ENCODE measurements around the gene MIGA2.
A peak's percentile ranks its signal among the peaks of the same experiment; 100 is the strongest.
"Not testable (repeated sequence)": the region's sequence is repeated elsewhere in the genome, so short reads cannot be mapped to it uniquely, and the experiment has no call there.

MIGA2 gene

DNA sequence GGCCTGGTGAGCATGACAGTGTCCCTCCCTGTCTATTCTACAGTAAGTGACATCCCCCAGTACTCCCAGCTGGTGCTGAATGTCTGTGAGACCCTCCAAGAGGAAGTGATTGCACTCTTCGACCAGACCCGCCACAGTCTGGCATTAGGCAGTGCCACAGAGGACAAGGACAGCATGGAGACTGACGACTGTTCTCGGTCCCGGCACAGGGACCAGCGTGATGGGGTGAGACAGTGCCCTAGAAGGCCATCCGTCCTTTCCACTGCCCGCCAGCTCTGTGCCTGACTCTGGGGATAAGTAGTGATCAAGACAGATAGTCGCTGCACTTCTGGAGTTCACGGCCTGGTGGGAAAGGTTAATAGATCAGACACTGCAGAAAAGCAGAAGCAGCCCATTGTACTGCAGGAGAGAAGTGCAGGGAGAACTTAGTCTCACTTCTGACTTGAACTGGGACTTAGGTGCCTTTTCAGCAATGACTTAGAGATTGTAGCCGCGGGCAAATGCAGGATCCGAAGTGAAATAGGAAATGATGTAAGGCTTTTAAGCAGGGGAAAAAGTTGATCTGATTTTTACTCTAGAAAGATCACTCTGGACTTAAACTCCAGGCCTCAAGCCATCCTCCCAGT, 36.7 kb upstream of the MIGA2 start:
- no peak for DNase-seq (ENCODE audit: low read depth, low spot score)
- H3K4me3 ChIP-seq (ENCODE audit: low read depth, low read length), result no peak overlapping the region
- in situ Hi-C loops (cut with HindIII; ENCODE audit: low sequenced_read_pairs), result no loop called here
- TF ChIP-seq, protein P1, sequence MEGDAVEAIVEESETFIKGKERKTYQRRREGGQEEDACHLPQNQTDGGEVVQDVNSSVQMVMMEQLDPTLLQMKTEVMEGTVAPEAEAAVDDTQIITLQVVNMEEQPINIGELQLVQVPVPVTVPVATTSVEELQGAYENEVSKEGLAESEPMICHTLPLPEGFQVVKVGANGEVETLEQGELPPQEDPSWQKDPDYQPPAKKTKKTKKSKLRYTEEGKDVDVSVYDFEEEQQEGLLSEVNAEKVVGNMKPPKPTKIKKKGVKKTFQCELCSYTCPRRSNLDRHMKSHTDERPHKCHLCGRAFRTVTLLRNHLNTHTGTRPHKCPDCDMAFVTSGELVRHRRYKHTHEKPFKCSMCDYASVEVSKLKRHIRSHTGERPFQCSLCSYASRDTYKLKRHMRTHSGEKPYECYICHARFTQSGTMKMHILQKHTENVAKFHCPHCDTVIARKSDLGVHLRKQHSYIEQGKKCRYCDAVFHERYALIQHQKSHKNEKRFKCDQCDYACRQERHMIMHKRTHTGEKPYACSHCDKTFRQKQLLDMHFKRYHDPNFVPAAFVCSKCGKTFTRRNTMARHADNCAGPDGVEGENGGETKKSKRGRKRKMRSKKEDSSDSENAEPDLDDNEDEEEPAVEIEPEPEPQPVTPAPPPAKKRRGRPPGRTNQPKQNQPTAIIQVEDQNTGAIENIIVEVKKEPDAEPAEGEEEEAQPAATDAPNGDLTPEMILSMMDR (IDR thresholded peaks at IDR 0.05; ENCODE audit: low read depth, low read length), result no peak

DNA sequence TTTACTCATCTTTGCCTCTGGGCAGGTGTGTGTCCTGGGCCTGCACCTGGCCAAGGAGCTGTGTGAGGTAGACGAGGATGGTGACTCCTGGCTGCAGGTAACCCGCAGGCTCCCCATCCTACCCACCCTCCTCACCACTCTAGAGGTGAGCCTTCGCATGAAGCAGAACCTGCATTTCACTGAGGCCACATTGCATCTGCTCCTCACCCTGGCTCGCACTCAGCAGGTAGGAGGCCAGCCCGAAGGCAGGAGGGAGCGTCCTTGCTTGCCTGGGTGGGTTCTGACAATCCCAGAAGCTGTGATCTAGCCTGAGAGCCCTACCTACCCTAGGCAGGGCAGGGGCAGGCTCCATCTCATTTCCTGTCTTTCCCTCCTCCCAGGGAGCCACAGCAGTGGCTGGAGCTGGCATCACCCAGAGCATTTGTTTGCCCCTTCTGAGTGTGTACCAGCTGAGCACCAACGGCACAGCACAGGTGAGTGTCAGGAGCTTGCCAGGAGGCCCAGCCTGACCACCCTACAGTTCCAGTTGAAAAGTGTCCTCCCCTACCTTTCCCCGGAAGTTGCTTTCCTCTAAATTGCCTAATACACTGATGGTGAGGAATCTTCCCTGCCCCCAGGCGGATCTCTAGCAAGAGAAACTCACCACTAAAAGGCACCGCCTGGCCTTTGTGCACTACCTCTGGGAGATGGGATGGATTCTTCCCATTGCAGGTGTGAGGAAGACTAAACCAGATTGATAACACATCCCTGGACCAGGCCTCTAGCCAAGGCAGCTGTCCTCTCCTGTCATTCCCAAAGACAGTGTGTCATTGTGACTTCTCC, 34.7 kb upstream of the MIGA2 start:
- TF ChIP-seq, protein P1 (IDR thresholded peaks at IDR 0.05; ENCODE audit: low read depth, low read length), result no peak
- no peak for DNase-seq (ENCODE audit: low read depth, low spot score)
- H3K4me3 ChIP-seq (ENCODE audit: low read depth, low read length), result no peak overlapping the region
- in situ Hi-C loops (cut with HindIII; ENCODE audit: low sequenced_read_pairs), result no loop called here

DNA sequence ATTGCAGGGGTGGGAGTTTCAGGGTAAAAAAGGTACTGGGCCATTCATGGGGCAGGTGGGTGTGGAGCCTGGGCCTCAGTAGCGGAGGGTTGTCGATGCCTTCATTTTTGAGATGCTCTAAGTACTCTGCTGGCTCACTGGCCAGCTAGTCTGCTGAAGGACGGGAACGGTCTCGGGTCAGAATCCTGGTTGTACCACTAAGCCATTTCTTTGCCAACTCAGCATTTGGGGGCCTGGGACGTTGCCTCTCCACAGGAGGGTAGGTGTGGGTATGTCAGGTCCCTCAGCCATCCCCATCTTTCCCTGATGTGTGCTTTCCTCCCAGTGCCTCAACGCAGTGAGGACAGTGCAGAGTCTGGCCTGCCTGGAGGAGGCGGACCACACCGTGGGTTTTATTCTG, 33.4 kb upstream of the MIGA2 start:
- TF ChIP-seq, protein P1 (IDR thresholded peaks at IDR 0.05; ENCODE audit: low read depth, low read length), result no peak
- in situ Hi-C loops (cut with HindIII; ENCODE audit: low sequenced_read_pairs), result no loop called here
- no peak overlapping the region for H3K4me3 ChIP-seq (ENCODE audit: low read depth, low read length)
- no peak for DNase-seq (ENCODE audit: low read depth, low spot score)

DNA sequence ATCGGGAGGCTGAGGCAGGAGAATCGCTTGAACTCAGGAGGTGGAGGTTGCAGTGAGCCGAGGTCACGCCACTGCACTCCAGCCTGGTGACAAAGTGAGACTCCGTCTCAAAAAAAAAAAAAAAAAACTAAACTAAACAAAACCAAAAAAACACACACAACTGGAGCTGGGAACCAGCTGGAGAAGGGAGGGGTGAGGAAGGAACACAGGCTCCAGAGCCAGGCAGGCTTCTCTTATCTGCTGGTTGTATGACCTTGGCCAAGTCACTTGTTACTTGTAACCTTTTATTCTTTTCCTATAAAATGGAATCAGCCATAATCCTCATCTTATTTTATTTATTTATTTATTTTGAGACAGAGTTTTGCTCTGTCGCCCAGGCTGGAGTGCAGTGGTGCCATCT, 32.3 kb upstream of the MIGA2 start:
- DNase-seq (ENCODE audit: low read depth, low spot score); in situ Hi-C loops (cut with HindIII; ENCODE audit: low sequenced_read_pairs); H3K4me3 ChIP-seq (ENCODE audit: low read depth, low read length): not testable (repeated sequence)

DNA sequence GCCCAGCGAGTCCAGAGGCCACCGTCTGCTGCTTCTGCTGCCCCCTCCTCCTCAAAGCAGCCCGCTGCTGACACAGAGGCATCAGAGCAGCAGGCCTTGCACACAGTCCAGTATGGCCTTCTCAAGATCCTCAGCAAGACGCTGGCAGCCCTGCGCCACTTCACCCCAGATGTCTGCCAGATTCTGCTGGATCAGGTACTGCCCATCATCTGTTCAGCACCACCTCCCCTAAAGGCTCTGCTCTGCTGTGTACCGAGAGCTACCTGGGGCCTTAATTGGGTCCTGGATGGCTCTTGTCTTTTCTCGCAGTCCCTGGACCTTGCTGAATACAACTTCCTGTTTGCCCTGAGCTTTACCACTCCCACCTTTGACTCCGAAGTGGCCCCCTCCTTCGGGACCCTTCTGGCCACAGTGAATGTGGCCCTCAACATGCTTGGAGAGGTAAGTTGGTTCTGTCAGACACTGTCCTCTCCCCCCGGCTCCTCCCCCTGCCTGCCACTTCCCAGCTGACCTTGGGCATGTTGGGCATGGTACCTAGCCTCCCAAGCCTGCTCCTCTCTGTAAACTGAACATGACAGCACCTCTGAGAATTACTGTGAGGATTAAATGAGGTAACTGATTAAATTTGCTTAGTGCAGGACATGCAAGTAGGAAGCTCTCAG, 31.0 kb upstream of the MIGA2 start:
- no peak overlapping the region for H3K4me3 ChIP-seq (ENCODE audit: low read depth, low read length)
- TF ChIP-seq, protein P1 (IDR thresholded peaks at IDR 0.05; ENCODE audit: low read depth, low read length), result no peak
- no peak for DNase-seq (ENCODE audit: low read depth, low spot score)
- in situ Hi-C loops (cut with HindIII; ENCODE audit: low sequenced_read_pairs), result no loop called here

DNA sequence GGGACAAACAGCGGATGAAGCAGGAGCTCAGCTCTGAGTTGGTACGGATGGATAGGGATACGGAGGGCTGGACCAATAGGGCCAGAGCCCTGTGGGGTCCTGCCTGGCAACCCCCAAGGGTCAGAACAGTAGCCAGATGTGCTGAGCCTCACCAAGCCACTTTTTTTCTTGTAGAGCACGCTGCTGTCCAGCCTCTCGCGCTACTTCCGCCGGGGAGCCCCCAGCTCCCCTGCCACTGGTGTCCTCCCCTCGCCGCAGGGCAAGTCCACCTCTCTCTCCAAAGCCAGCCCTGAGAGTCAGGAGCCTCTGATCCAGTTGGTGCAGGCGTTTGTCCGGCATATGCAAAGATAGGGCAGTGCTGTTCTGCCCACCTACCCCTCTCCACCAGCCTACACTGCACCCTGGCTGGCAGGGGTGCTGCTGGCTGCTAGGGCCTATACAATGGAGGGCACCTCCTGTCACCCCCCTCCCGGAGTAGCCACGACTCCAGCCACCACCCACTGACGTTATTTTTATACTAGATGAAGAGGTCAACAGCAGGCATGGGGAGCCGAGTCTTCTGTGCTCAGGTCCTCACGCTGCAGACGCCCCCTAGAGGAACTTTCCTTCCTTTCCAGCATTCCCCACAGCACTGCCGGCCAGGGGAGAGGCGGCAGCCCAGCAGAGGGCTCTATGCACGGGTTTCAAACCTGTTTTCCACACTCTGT, 29.9 kb upstream of the MIGA2 start:
- TF ChIP-seq, protein P1 (IDR thresholded peaks at IDR 0.05; ENCODE audit: low read depth, low read length), result peak; percentile 98
- in situ Hi-C loops (cut with HindIII; ENCODE audit: low sequenced_read_pairs), result no loop called here
- no peak overlapping the region for H3K4me3 ChIP-seq (ENCODE audit: low read depth, low read length)
- peak; percentile 71 for DNase-seq (ENCODE audit: low read depth, low spot score)

All from astrocyte of the spinal cord (primary cell).